ENCODE data around the gene CFP. TPM values are rescaled to one million over a fixed set of nuclear protein-coding genes. Genes with fewer than 3 reads are reported as not detected.

The CFP gene
- total RNA-seq: 0.13 and 0.25 TPM in 2 replicates

GRCh38 chrX:47629419-47630200, at the start of gene CFP:
CFP (minus strand) TSS chrX:47629930; CDS start chrX:47629844, 86 bp downstream.

GRCh38 chrX:47658684-47659420, 29.1 kb upstream of the CFP start, which contains the start of gene UXT:
UXT (minus strand) TSS chrX:47659180; CDS start chrX:47658927, 253 bp downstream.

GRCh38 chrX:47650164-47651042, 20.7 kb upstream of the CFP start, which contains the start of gene ELK1:
ELK1 (minus strand) TSS chrX:47650563; CDS start chrX:47641441, 9,122 bp downstream.

GRCh38 chrX:47619486-47620302, 10.0 kb downstream of the CFP start, which contains the start of gene SYN1:
SYN1 (minus strand) TSS chrX:47619857; CDS start chrX:47619728, 129 bp downstream.

GRCh38 chrX:47581731-47582647, 47.7 kb downstream of the CFP start, which contains the start of gene TIMP1:
TIMP1 (plus strand) TSS chrX:47582436; CDS start chrX:47583416, 980 bp downstream.

Other genes starting within 250 kb of the CFP start
- gene ZNF41, start 146.7 kb downstream of the CFP start, total RNA-seq: 5.5 and 7.4 TPM in 2 replicates
- gene ARAF, start 68.7 kb downstream of the CFP start, total RNA-seq: 14.7 and 15.1 TPM in 2 replicates
- gene TIMP1, start 47.5 kb downstream of the CFP start, total RNA-seq: 439 and 508 TPM in 2 replicates
- 0.19 and 0.40 TPM in 2 replicates for gene SYN1, start 10.1 kb downstream of the CFP start, total RNA-seq
- 12.1 and 13.6 TPM in 2 replicates for gene ELK1, start 20.6 kb upstream of the CFP start, total RNA-seq
- 104 and 120 TPM in 2 replicates for gene UXT, start 29.2 kb upstream of the CFP start, total RNA-seq
- gene ZNF81, start 207.0 kb upstream of the CFP start, total RNA-seq: 4.5 and 4.8 TPM in 2 replicates